NT2/D1 (cell line): ENCODE measurements around the gene B4GALNT1.
"Not testable (repeated sequence)": the region's sequence is repeated elsewhere in the genome, so short reads cannot be mapped to it uniquely, and the experiment has no call there.

ENCODE experiments used
- DNase-seq: peaks from one replicate; pipeline ENCODE4 v3.0.0-alpha.2; 2011; ENCODE audit warnings: low read depth, low spot score
- H3K27me3 ChIP-seq: 2 replicates; pipeline ENCODE4 v1.6.0; 2011; ENCODE audit warnings: mild to moderate bottlenecking; ENCODE audit not compliant: insufficient read length, insufficient read depth
- H3K36me3 ChIP-seq: 2 replicates; pipeline ENCODE4 v1.6.1; 2011; ENCODE audit warnings: mild to moderate bottlenecking, low read length, mixed read lengths; ENCODE audit not compliant: insufficient read depth, insufficient read length
- H3K4me1 ChIP-seq: 2 replicates; pipeline ENCODE4 v1.5.1; 2011; ENCODE audit not compliant: insufficient read depth, insufficient read length
- H3K4me3 ChIP-seq: 2 replicates; pipeline ENCODE4 v1.5.1; 2011; ENCODE audit warnings: low read depth; ENCODE audit not compliant: insufficient read length
- H3K9ac ChIP-seq: 2 replicates; pipeline ENCODE4 v1.6.0; 2011; ENCODE audit warnings: low read depth; ENCODE audit not compliant: insufficient read length
- H3K9me3 ChIP-seq: 2 replicates; pipeline ENCODE4 v1.5.1; 2011; ENCODE audit warnings: mild to moderate bottlenecking, low read length; ENCODE audit not compliant: insufficient read depth
- SUZ12 ChIP-seq: IDR thresholded peaks from 2 replicates; pipeline ENCODE4 v1.6.1; 2011; ENCODE audit not compliant: insufficient read length, insufficient read depth; ENCODE audit errors: extremely low read depth
- YY1 ChIP-seq: IDR thresholded peaks from 2 replicates; pipeline ENCODE4 v1.6.1; 2011; ENCODE audit not compliant: insufficient read length, insufficient read depth
- ZNF274 ChIP-seq: IDR thresholded peaks from 2 replicates; pipeline ENCODE4 v1.6.1; 2011; ENCODE audit warnings: mild to moderate bottlenecking, low read depth, low read length

The B4GALNT1 gene

DNA sequence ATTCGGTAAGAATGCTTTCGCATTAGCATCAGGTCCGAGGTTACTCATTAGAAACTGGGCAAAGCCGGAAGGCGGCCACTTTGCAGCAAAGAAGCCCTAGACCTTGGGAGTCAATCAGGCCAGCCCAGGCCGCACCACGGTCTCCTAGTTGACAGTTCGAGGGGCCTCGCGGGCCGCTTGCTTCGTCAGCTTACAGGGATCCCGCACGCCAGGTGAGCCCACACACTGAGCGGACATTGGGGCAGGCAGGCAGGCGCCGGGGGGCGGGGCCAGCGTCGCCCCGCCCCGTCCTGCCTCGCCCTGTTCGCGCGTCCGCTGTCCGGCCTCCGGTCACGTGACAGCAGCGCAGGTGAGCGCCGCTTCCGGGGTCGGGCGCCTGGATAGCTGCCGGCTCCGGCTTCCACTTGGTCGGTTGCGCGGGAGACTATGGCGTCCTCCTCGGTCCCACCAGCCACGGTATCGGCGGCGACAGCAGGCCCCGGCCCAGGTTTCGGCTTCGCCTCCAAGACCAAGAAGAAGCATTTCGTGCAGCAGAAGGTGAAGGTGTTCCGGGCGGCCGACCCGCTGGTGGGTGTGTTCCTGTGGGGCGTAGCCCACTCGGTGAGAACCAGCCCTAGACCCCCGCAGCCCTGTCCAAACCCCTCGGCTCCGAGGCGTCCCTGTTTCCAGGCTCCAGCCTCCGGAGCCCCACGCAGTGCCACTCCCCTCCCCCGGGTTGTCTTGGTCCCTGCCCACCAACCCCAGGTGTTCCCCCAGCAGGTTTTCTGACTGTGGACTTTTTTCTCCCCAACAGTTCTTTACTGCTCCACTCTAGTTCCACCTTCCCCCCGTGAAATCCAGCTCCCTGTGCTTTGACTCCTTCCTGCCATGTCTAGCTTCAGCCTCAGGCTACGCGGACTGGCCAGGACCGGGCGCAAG is 41.9 kb downstream of the B4GALNT1 start, which contains the start of gene PIP4K2C:
PIP4K2C (plus strand) TSS at position 329 of the 918 bp plus-strand sequence; CDS start at position 427, 98 bp downstream.
- peak within 1 kb of the TSS; percentile 92 for H3K9ac ChIP-seq
- peak within 1 kb of the TSS; percentile 91 for H3K4me3 ChIP-seq
- no peaks in the 10 kb centered on the region for H3K27me3 ChIP-seq
- DNase-seq = peak; percentile 85
- H3K9me3 ChIP-seq = no peaks in the 10 kb centered on the region
- H3K4me1 ChIP-seq = no peaks in the 10 kb centered on the region
- TF ChIP-seq SUZ12 (no peak), YY1 (peak; percentile 6), ZNF274 (no peak)
- peaks cover 23% of the 10 kb centered on the region for H3K36me3 ChIP-seq

DNA sequence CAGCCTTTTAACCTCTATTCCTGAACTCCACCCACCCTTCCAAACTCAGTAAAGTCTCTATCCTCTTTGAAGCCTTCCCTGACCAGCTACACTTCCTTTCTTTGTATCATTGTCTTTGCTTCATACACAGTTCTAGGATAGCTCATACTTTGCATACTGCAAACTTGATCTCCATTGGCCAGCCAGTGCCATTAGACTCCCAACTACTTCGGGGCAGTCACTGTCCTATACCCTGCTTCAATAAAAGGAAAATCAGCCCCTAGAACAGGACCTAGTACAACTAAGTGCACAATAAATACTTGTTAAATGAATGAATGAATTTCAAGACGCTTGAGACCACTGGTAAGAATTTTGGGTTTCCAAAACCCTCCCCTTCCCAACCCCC is 42.5 kb downstream of the B4GALNT1 start:
- TF ChIP-seq SUZ12 (no peak), YY1 (no peak), ZNF274 (no peak)
- H3K27me3 ChIP-seq = no peaks in the 10 kb centered on the region
- no peaks in the 10 kb centered on the region for H3K4me1 ChIP-seq
- H3K9ac ChIP-seq = peak overlapping the region; percentile 92
- no peaks in the 10 kb centered on the region for H3K9me3 ChIP-seq
- H3K36me3 ChIP-seq = peaks cover 17% of the 10 kb centered on the region
- no peak for DNase-seq
- peak overlapping the region; percentile 91 for H3K4me3 ChIP-seq

GRCh38 chr12:57588951-57589610 is 43.9 kb downstream of the B4GALNT1 start:
- not testable (repeated sequence) for DNase-seq, H3K4me3 ChIP-seq, H3K27me3 ChIP-seq, H3K9ac ChIP-seq, H3K4me1 ChIP-seq, H3K36me3 ChIP-seq, H3K9me3 ChIP-seq

GRCh38 chr12:57586832-57587429 is 46.1 kb downstream of the B4GALNT1 start:
- H3K36me3 ChIP-seq = no peaks in the 10 kb centered on the region
- H3K4me3 ChIP-seq = no peak overlapping the region
- TF ChIP-seq YY1 (no peak), ZNF274 (no peak), SUZ12 (no peak)
- H3K9ac ChIP-seq = no peak overlapping the region
- H3K4me1 ChIP-seq = no peaks in the 10 kb centered on the region
- H3K9me3 ChIP-seq = no peaks in the 10 kb centered on the region
- no peaks in the 10 kb centered on the region for H3K27me3 ChIP-seq
- DNase-seq = no peak

GRCh38 chr12:57586128-57586527 is 46.9 kb downstream of the B4GALNT1 start:
- no peak for DNase-seq
- Histone ChIP-seq H3K9me3 (no peaks in the 10 kb centered on the region), H3K4me3 (no peak overlapping the region), H3K9ac (no peak overlapping the region), H3K27me3 (no peaks in the 10 kb centered on the region), H3K36me3 (no peaks in the 10 kb centered on the region), H3K4me1 (no peaks in the 10 kb centered on the region)
- TF ChIP-seq SUZ12 = no peak
- TF ChIP-seq YY1 = no peak
- TF ChIP-seq ZNF274 = no peak

- H3K4me3 ChIP-seq = no peak overlapping the region
- no peaks in the 10 kb centered on the region for H3K9me3 ChIP-seq
- TF ChIP-seq YY1 (no peak), ZNF274 (no peak), SUZ12 (no peak)
- peaks cover 2% of the 10 kb centered on the region for H3K4me1 ChIP-seq
- no peaks in the 10 kb centered on the region for H3K36me3 ChIP-seq
- H3K27me3 ChIP-seq = no peaks in the 10 kb centered on the region
- no peak for DNase-seq
- H3K9ac ChIP-seq = no peak overlapping the region
Measured at GRCh38 chr12:57585156-57585555, 47.8 kb downstream of the B4GALNT1 start.

DNA sequence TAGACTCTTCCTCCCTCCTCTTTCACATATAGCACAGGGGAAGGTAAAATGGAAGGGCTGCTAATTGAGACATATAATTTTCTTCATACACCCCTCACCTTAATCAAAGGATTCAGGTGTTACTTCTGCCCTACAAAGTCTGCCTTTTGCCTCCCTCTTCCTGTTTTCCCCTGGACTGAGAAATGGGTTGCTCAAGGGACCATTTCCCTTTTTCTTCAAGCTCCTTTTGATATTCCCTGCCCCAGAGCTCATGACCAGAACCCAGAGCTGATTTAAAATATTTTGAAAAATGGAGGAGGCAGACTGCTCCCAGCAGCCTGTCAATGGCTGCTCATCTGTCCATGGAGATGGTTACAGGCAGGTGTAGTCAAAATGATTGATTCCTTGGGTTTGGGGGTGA is 48.3 kb downstream of the B4GALNT1 start:
- TF ChIP-seq ZNF274 (no peak), SUZ12 (no peak), YY1 (no peak)
- no peak for DNase-seq
- Histone ChIP-seq H3K36me3 (no peaks in the 10 kb centered on the region), H3K4me3 (no peak overlapping the region), H3K27me3 (no peaks in the 10 kb centered on the region), H3K9ac (no peak overlapping the region), H3K4me1 (peaks cover 2% of the 10 kb centered on the region), H3K9me3 (no peaks in the 10 kb centered on the region)
